EL (cell line): Measurements from ENCODE around the gene ROPN1.
A peak's percentile ranks its signal among the peaks of the same experiment; 100 is the strongest.

Experiments
- DNase-seq: peaks from one replicate; pipeline ENCODE4 v3.0.0-alpha.2; 2016

The ROPN1 gene

GRCh38 chr3:123941542-123941941 lies 50.4 kb downstream of the ROPN1 start:
- no peak for DNase-seq

- DNase-seq = no peak
These were observed 50.8 kb downstream of the ROPN1 start for GRCh38 chr3:123941121-123941520.

GRCh38 chr3:123939706-123940105 lies 52.2 kb downstream of the ROPN1 start:
- DNase-seq = no peak

- peak; percentile 23 for DNase-seq
These were observed 55.5 kb downstream of the ROPN1 start for GRCh38 chr3:123936400-123936799.

GRCh38 chr3:123935830-123936229 lies 56.1 kb downstream of the ROPN1 start:
- DNase-seq = no peak

GRCh38 chr3:123934250-123934649 lies 57.7 kb downstream of the ROPN1 start:
- DNase-seq = no peak

GRCh38 chr3:123930445-123930844 lies 61.5 kb downstream of the ROPN1 start:
- no peak for DNase-seq

GRCh38 chr3:123929325-123929724 lies 62.6 kb downstream of the ROPN1 start:
- no peak for DNase-seq

- DNase-seq = no peak
These were observed 65.5 kb downstream of the ROPN1 start for GRCh38 chr3:123926396-123926795.

- DNase-seq = no peak
These were observed 71.1 kb downstream of the ROPN1 start for GRCh38 chr3:123920868-123921267.

GRCh38 chr3:123920383-123920782 lies 71.5 kb downstream of the ROPN1 start:
- no peak for DNase-seq

GRCh38 chr3:123919353-123919752 lies 72.6 kb downstream of the ROPN1 start:
- no peak for DNase-seq
